ENCODE data around the gene DLL3.

- TF ChIP-seq CTCF (IDR thresholded peaks at IDR 0.05): no peak
- TF ChIP-seq EZH2 (IDR thresholded peaks at IDR 0.05; ENCODE audit: borderline replicate concordance, insufficient read depth, low read depth, low read length, poor library complexity, severe bottlenecking): no peak
These were observed 2.7 kb upstream of the DLL3 start for GRCh38 chr19:39496063-39496462.

All from B cell (primary cell).